Bronchial epithelial cell (primary cell): ENCODE data around the gene FBRS. TPM values are rescaled to one million over a fixed set of nuclear protein-coding genes. Genes with fewer than 3 reads are reported as not detected.

ENCODE experiments used
- DNase-seq: peaks from one replicate; pipeline ENCODE4 v3.0.0-alpha.2; 2010; ENCODE audit warnings: low read depth
- FAIRE-seq: peaks from 2 replicates; lab custom pipeline; 2011; peaks lifted over from hg19 to GRCh38; lab: Jason Lieb, UNC
- H3K27me3 ChIP-seq: 2 replicates; pipeline ENCODE4 v1.5.1; 2011; ENCODE audit warnings: low read length; ENCODE audit not compliant: control insufficient read depth, insufficient read depth
- H3K36me3 ChIP-seq: 2 replicates; pipeline ENCODE4 v1.5.1; 2011; ENCODE audit warnings: low read length; ENCODE audit not compliant: control insufficient read depth, insufficient read depth
- H3K4me3 ChIP-seq: 2 replicates; pipeline ENCODE4 v1.5.1; 2011; ENCODE audit warnings: mild to moderate bottlenecking, low read depth, low read length, control low read depth
- CTCF ChIP-seq: IDR thresholded peaks from 2 replicates; pipeline ENCODE4 v1.5.1; 2011; ENCODE audit warnings: mild to moderate bottlenecking, moderate library complexity, low read length, control low read depth, inconsistent platforms; ENCODE audit not compliant: insufficient read depth, severe bottlenecking
- total RNA-seq: library from RNA; depleted of rRNA; stranded (reverse); fragments of >200 nt; gene quantifications from 2 replicates; pipeline ENCODE4 v1.2.1, GENCODE V29; 2014

The FBRS gene
- total RNA-seq, 1 donor from 2014 or later, result 7.9 TPM

- Histone ChIP-seq H3K27me3 (no peaks in the 10 kb centered on the region), H3K36me3 (peaks cover 6% of the 10 kb centered on the region), H3K4me3 (peak overlapping the region; percentile 100)
- DNase-seq (no peak), FAIRE-seq (no peak)
- TF ChIP-seq CTCF, result no peak
Observed at GRCh38 chr16:30697264-30698138, 39.3 kb downstream of the FBRS start.

GRCh38 chr16:30698139-30698815 is 40.0 kb downstream of the FBRS start:
- peak; percentile 86 for DNase-seq
- FAIRE-seq, result no peak
- no peaks in the 10 kb centered on the region for H3K27me3 ChIP-seq
- H3K4me3 ChIP-seq, result peak overlapping the region; percentile 100
- H3K36me3 ChIP-seq, result peaks cover 6% of the 10 kb centered on the region
- no peak for TF ChIP-seq CTCF

- DNase-seq (peak; percentile 67), FAIRE-seq (no peak)
- TF ChIP-seq CTCF, result no peak
Observed at GRCh38 chr16:30698816-30699614, 40.8 kb downstream of the FBRS start, which contains the start of gene SRCAP. SRCAP (plus strand) TSS chr16:30699171; CDS start chr16:30700825, 1,654 bp downstream.

GRCh38 chr16:30699615-30700099 is 41.4 kb downstream of the FBRS start:
- TF ChIP-seq CTCF, result no peak
- no peak for DNase-seq
- no peaks in the 10 kb centered on the region for H3K27me3 ChIP-seq
- peak overlapping the region; percentile 100 for H3K4me3 ChIP-seq
- peaks cover 13% of the 10 kb centered on the region for H3K36me3 ChIP-seq
- no peak for FAIRE-seq

More at GRCh38 chr16:30698816-30699614, 40.8 kb downstream of the FBRS start, which contains the start of gene SRCAP:
- H3K36me3 ChIP-seq, result peaks cover 8% of the 10 kb centered on the region
- H3K4me3 ChIP-seq, result peak within 1 kb of the TSS; percentile 100
- H3K27me3 ChIP-seq, result no peaks in the 10 kb centered on the region

GRCh38 chr16:30700491-30700890 is 42.3 kb downstream of the FBRS start:
- DNase-seq (no peak), FAIRE-seq (no peak)
- Histone ChIP-seq H3K27me3 (no peaks in the 10 kb centered on the region), H3K4me3 (no peak overlapping the region), H3K36me3 (peaks cover 15% of the 10 kb centered on the region)
- TF ChIP-seq CTCF, result no peak
